SK-MEL-5 (cell line): Measurements from ENCODE around the gene DPF3. TPM values are rescaled to one million over a fixed set of nuclear protein-coding genes. Genes with fewer than 3 reads are reported as not detected.

Source experiments
- DNase-seq: peaks from one replicate; pipeline ENCODE4 v3.0.0-alpha.2; 2016; ENCODE audit warnings: low read depth, low spot score
- in situ Hi-C: cut with HindIII; loops from 2 replicates; pipeline ENCODE4 v1.10.0; 2016; ENCODE audit warnings: low sequenced_read_pairs, high pct_unique_total_duplicates, low pct_unique_long_range_greater_than_20kb
- total RNA-seq: library from RNA; depleted of rRNA; stranded (reverse); fragments of >200 nt; shearing (Covaris generic); gene quantifications from 2 replicates; pipeline ENCODE4 v1.2.3, GENCODE V29; 2014

DPF3 gene
- total RNA-seq, 1 experiment from 2014 or later: 1.3 TPM

GRCh38 chr14:72677664-72678063 is 216.2 kb downstream of the DPF3 start:
- in situ Hi-C loops: no loop called here

GRCh38 chr14:72675126-72675525 is 218.8 kb downstream of the DPF3 start:
- in situ Hi-C loops: no loop called here
- DNase-seq: no peak

More at GRCh38 chr14:72677664-72678063, 216.2 kb downstream of the DPF3 start:
- no peak for DNase-seq

GRCh38 chr14:72673179-72673578 is 220.7 kb downstream of the DPF3 start:
- DNase-seq: no peak
- in situ Hi-C loops: no loop called here

GRCh38 chr14:72666610-72667009 is 227.3 kb downstream of the DPF3 start:
- in situ Hi-C loops: no loop called here
- DNase-seq: no peak

- in situ Hi-C loops: no loop called here
- DNase-seq: no peak
Measured at GRCh38 chr14:72665259-72665658, 228.6 kb downstream of the DPF3 start.

- in situ Hi-C loops: no loop called here
Measured at GRCh38 chr14:72664651-72665050, 229.2 kb downstream of the DPF3 start.

GRCh38 chr14:72663956-72664650 is 229.8 kb downstream of the DPF3 start:
- no peak for DNase-seq
- in situ Hi-C loops: no loop called here

More at GRCh38 chr14:72664651-72665050, 229.2 kb downstream of the DPF3 start:
- DNase-seq: no peak

GRCh38 chr14:72663076-72663487 is 230.8 kb downstream of the DPF3 start:
- no peak for DNase-seq
- in situ Hi-C loops: no loop called here

GRCh38 chr14:72662214-72662613 is 231.7 kb downstream of the DPF3 start:
- no peak for DNase-seq
- in situ Hi-C loops: no loop called here

- in situ Hi-C loops: no loop called here
- DNase-seq: no peak
Measured at GRCh38 chr14:72657214-72657921, 236.5 kb downstream of the DPF3 start.

GRCh38 chr14:72653026-72653425 is 240.9 kb downstream of the DPF3 start:
- no peak for DNase-seq
- in situ Hi-C loops: no loop called here

GRCh38 chr14:72652179-72652578 is 241.7 kb downstream of the DPF3 start:
- in situ Hi-C loops: no loop called here
- DNase-seq: no peak

- in situ Hi-C loops: no loop called here
- no peak for DNase-seq
Measured at GRCh38 chr14:72651714-72652113, 242.2 kb downstream of the DPF3 start.

GRCh38 chr14:72651081-72651480 is 242.8 kb downstream of the DPF3 start:
- no peak for DNase-seq
- in situ Hi-C loops: no loop called here

GRCh38 chr14:72649603-72650227 is 244.2 kb downstream of the DPF3 start:
- in situ Hi-C loops: no loop called here
- DNase-seq: no peak

- no peak for DNase-seq
- in situ Hi-C loops: no loop called here
Measured at GRCh38 chr14:72647782-72648181, 246.1 kb downstream of the DPF3 start.

- no peak for DNase-seq
- in situ Hi-C loops: no loop called here
Measured at GRCh38 chr14:72646861-72647528, 246.9 kb downstream of the DPF3 start.

GRCh38 chr14:72645706-72646105 is 248.2 kb downstream of the DPF3 start:
- no peak for DNase-seq
- in situ Hi-C loops: no loop called here
